Fibroblast of pulmonary artery (primary cell): ENCODE results near the gene RPIA.

ENCODE experiments used
- DNase-seq: peaks from one replicate; pipeline ENCODE4 v3.0.0-alpha.2; 2010; ENCODE audit warnings: low read depth
- H3K4me3 ChIP-seq: replicated peaks from 2 replicates; pipeline ENCODE4 v1.5.1; 2011; ENCODE audit warnings: low read depth, mild to moderate bottlenecking, control low read depth, low read length, moderate library complexity
- TF ChIP-seq, protein P1 (sequence below): IDR thresholded peaks from 2 replicates; pipeline ENCODE4 v1.5.1; 2011; ENCODE audit warnings: mild to moderate bottlenecking, control low read depth, low read length, inconsistent platforms; ENCODE audit errors: missing control alignments

Gene RPIA

DNA sequence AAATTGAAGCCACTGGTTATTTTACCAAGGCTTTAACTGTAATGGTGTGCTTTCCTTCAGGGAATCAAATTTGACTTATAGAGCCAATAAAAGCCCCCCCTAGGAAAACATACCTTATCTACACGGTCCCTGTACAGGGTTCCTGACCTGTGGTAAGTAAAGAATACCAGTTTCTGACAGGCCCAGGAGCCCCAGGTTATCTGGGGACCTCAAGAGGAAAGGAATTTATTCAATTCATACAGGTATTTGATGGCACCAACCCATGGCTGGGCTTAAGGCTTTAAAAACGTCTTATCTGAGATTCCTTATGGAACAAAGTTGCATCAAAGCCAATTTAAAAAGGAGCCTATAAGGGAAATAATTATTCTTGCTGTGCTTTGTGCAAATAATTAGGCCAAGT is 7.0 kb upstream of the RPIA start:
- no peak for DNase-seq
- TF ChIP-seq, protein P1, sequence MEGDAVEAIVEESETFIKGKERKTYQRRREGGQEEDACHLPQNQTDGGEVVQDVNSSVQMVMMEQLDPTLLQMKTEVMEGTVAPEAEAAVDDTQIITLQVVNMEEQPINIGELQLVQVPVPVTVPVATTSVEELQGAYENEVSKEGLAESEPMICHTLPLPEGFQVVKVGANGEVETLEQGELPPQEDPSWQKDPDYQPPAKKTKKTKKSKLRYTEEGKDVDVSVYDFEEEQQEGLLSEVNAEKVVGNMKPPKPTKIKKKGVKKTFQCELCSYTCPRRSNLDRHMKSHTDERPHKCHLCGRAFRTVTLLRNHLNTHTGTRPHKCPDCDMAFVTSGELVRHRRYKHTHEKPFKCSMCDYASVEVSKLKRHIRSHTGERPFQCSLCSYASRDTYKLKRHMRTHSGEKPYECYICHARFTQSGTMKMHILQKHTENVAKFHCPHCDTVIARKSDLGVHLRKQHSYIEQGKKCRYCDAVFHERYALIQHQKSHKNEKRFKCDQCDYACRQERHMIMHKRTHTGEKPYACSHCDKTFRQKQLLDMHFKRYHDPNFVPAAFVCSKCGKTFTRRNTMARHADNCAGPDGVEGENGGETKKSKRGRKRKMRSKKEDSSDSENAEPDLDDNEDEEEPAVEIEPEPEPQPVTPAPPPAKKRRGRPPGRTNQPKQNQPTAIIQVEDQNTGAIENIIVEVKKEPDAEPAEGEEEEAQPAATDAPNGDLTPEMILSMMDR = no peak
- no peak overlapping the region for H3K4me3 ChIP-seq

DNA sequence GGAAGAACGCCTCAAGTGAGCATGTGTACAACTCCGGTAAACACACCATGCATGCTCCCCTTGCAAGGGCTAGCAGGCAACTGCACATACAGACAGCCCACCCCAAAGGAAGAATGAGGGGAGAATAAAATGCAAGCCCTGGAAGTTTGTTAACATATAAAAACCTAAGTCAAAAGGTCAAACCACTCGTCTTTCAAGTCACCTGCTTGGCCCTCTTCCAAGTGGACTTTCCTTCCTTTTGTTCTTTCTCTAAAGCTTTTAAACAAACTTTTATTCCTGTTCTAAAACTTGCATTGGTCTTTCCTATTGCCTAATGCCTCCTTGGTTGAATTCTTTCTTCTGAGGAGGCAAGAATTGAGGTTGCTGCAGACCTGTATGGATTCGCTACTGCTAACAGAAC is 5.2 kb upstream of the RPIA start:
- TF ChIP-seq, protein P1 = no peak
- no peak overlapping the region for H3K4me3 ChIP-seq
- DNase-seq = no peak

- DNase-seq = no peak
- H3K4me3 ChIP-seq = no peak overlapping the region
- TF ChIP-seq, protein P1 = no peak
Measured at GRCh38 chr2:88687384-88687783, 4.1 kb upstream of the RPIA start.

DNA sequence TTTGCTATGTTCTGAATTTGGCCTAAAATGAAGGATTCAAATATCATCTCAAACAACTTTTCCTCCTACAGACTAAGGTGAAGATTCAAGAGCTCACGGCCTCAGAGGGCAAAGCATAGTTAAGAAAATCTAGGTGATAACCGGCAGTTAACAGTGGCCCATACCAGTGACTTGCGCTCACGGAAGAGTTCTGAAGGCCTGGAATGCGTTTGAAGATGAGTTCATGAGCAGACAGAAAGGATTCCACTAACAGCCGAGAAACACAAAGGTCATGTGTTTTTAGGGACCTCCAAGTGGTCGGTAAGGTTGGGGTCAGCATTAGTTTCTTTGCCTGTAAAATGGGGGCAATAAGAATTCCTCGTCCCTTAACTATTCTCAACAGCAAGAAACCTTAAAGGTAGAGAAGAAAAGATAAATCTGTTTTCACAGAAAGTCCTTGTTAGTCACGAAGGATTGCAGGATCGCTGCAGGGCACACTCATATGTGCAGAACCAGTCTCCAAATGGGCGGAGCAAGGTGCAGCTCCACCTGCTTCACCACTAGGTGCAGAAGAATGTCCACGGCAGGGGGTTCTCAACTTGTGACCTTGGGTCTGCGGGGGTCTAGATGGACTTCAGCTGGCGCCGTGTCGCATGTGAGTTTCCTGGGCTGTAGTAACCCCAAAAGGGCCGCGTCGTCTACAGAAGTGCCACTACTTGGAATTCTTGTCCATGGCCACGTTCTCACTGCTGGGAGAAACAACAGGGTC is 708 bp upstream of the RPIA start:
- peak overlapping the region; percentile 75 for H3K4me3 ChIP-seq
- TF ChIP-seq, protein P1 = no peak
- peak; percentile 10 for DNase-seq

DNA sequence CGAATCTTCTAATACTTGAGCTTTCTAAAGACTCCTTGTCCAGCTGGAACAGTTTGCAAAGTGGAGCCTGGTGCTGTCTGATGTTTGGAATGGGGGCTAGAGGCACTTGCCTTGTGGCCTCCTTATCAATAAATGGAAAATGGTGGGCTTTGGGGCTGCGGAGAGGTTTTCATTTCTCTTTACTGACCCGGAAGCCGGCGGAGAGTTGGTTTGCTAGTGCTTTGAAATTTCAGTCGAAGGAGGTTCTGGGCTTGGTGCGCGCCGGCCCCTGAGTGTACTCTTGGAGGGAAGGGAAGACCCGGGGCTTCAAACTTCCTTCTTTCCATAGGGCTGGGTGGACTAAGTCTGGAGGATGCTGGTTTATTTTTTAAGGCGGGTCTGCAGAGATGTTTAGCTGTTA is 714 bp downstream of the RPIA start:
- DNase-seq = peak; percentile 17
- TF ChIP-seq, protein P1 = no peak
- H3K4me3 ChIP-seq = peak overlapping the region; percentile 75

GRCh38 chr2:88693911-88694414 is 2.5 kb downstream of the RPIA start:
- H3K4me3 ChIP-seq = no peak overlapping the region
- TF ChIP-seq, protein P1 = no peak
- no peak for DNase-seq

DNA sequence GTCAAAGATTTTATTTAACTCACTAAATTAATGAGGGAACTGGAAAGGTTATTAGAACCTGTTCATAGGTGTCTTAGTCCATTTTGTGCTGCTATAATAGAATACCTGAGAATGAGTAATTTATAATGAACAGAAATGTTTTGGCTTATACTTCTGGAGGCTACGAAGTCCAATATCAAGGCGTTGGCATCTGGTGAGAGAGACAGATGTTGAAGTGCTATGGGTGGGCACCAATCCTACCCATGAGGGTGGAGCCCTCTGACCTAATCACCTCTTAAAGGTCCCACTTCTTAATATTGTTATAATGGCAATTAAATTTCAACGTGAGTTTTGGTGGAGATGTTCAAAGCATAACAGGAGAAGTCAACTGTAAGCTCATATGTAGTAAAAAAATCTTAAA is 5.1 kb downstream of the RPIA start:
- no peak overlapping the region for H3K4me3 ChIP-seq
- TF ChIP-seq, protein P1 = no peak
- no peak for DNase-seq
